Measurements from ENCODE around the gene SSTR3. TPM values are rescaled to one million over a fixed set of nuclear protein-coding genes. Genes with fewer than 3 reads are reported as not detected.

Gene SSTR3
- polyA plus RNA-seq, 1 donor from 2014 or later = not detected

- Histone ChIP-seq H3K9me3 (ENCODE audit: low read length) (no peaks in the 10 kb centered on the region), H3K9ac (ENCODE audit: low read length) (no peak overlapping the region), H3K36me3 (ENCODE audit: insufficient read depth, low read length) (no peaks in the 10 kb centered on the region), H3K27me3 (ENCODE audit: insufficient read depth, low read depth, low read length) (no peaks in the 10 kb centered on the region), H3K79me2 (replicated peaks; ENCODE audit: insufficient read depth, low read length) (no peaks in the 10 kb centered on the region), H4K20me1 (ENCODE audit: insufficient read depth) (no peaks in the 10 kb centered on the region), H2AFZ (ENCODE audit: low read depth, low read length) (no peak overlapping the region), H3F3A (ENCODE audit: insufficient read depth, low read length, poor library complexity, severe bottlenecking) (no peaks in the 10 kb centered on the region), H3K9me2 (ENCODE audit: insufficient read depth, low read length) (no peaks in the 10 kb centered on the region), H3K4me2 (ENCODE audit: low read length) (no peak overlapping the region), H3K27ac (ENCODE audit: low read length) (no peak overlapping the region), H3K4me3 (ENCODE audit: low read length) (no peak overlapping the region)
- TF ChIP-seq MXI1 (conservative IDR thresholded peaks at IDR 0.05; ENCODE audit: poor library complexity, severe bottlenecking) (no peak), SMC3 (conservative IDR thresholded peaks at IDR 0.05; ENCODE audit: poor library complexity) (no peak), EZH2 (IDR thresholded peaks at IDR 0.05; ENCODE audit: borderline replicate concordance, insufficient read depth, low read length, poor library complexity, severe bottlenecking) (no peak), POLR2AphosphoS5 (IDR thresholded peaks at IDR 0.05) (no peak)
- TF ChIP-seq, protein P1, sequence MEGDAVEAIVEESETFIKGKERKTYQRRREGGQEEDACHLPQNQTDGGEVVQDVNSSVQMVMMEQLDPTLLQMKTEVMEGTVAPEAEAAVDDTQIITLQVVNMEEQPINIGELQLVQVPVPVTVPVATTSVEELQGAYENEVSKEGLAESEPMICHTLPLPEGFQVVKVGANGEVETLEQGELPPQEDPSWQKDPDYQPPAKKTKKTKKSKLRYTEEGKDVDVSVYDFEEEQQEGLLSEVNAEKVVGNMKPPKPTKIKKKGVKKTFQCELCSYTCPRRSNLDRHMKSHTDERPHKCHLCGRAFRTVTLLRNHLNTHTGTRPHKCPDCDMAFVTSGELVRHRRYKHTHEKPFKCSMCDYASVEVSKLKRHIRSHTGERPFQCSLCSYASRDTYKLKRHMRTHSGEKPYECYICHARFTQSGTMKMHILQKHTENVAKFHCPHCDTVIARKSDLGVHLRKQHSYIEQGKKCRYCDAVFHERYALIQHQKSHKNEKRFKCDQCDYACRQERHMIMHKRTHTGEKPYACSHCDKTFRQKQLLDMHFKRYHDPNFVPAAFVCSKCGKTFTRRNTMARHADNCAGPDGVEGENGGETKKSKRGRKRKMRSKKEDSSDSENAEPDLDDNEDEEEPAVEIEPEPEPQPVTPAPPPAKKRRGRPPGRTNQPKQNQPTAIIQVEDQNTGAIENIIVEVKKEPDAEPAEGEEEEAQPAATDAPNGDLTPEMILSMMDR (IDR thresholded peaks at IDR 0.05; ENCODE audit: poor library complexity, severe bottlenecking) = no peak
Observed at GRCh38 chr22:37193629-37194191, 18.6 kb downstream of the SSTR3 start.

DNA sequence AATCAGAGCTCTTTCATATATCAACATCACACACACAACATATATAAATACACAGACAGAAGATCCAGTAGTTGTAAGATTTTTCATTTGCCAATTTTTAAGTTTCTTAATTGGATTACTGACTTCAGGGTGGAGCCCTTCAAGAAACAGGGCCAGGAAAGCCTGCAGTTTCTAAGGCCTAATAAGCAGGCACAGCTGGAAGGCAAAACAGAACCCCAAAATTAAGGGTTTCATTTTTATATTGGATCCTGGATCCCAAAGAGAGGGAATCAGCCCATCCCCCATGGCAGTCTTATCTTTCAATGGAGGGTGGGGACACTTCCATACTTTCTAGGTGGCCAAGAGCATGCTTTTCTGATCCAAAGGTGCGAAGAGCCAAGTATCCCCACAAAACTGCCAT, 19.5 kb downstream of the SSTR3 start:
- no peak overlapping the region for H3K4me3 ChIP-seq (ENCODE audit: low read length)
- no peak overlapping the region for H2AFZ ChIP-seq (ENCODE audit: low read depth, low read length)
- no peaks in the 10 kb centered on the region for H3F3A ChIP-seq (ENCODE audit: insufficient read depth, low read length, poor library complexity, severe bottlenecking)
- no peaks in the 10 kb centered on the region for H4K20me1 ChIP-seq (ENCODE audit: insufficient read depth)
- no peaks in the 10 kb centered on the region for H3K36me3 ChIP-seq (ENCODE audit: insufficient read depth, low read length)
- H3K9ac ChIP-seq (ENCODE audit: low read length) = no peak overlapping the region
- H3K79me2 ChIP-seq (replicated peaks; ENCODE audit: insufficient read depth, low read length) = no peaks in the 10 kb centered on the region
- no peaks in the 10 kb centered on the region for H3K9me3 ChIP-seq (ENCODE audit: low read length)
- TF ChIP-seq EP300 (conservative IDR thresholded peaks at IDR 0.05; ENCODE audit: poor library complexity, severe bottlenecking) (no peak), TAF1 (IDR thresholded peaks at IDR 0.05; ENCODE audit: low read depth) (no peak), EZH2 (IDR thresholded peaks at IDR 0.05; ENCODE audit: borderline replicate concordance, insufficient read depth, low read length, poor library complexity, severe bottlenecking) (no peak), RAD21 (conservative IDR thresholded peaks at IDR 0.05) (no peak), MXI1 (conservative IDR thresholded peaks at IDR 0.05; ENCODE audit: poor library complexity, severe bottlenecking) (no peak), SMC3 (conservative IDR thresholded peaks at IDR 0.05; ENCODE audit: poor library complexity) (no peak)
- no peak overlapping the region for H3K27ac ChIP-seq (ENCODE audit: low read length)
- H3K27me3 ChIP-seq (ENCODE audit: insufficient read depth, low read depth, low read length) = no peaks in the 10 kb centered on the region
- H3K4me2 ChIP-seq (ENCODE audit: low read length) = no peak overlapping the region
- H3K9me2 ChIP-seq (ENCODE audit: insufficient read depth, low read length) = no peaks in the 10 kb centered on the region

- Histone ChIP-seq H3K9ac (ENCODE audit: low read length) (no peak overlapping the region), H3F3A (ENCODE audit: insufficient read depth, low read length, poor library complexity, severe bottlenecking) (no peaks in the 10 kb centered on the region), H3K27ac (ENCODE audit: low read length) (no peak overlapping the region), H3K9me3 (ENCODE audit: low read length) (no peaks in the 10 kb centered on the region), H3K4me2 (ENCODE audit: low read length) (no peak overlapping the region), H3K36me3 (ENCODE audit: insufficient read depth, low read length) (no peaks in the 10 kb centered on the region), H3K9me2 (ENCODE audit: insufficient read depth, low read length) (no peaks in the 10 kb centered on the region), H2AFZ (ENCODE audit: low read depth, low read length) (no peak overlapping the region), H3K79me2 (replicated peaks; ENCODE audit: insufficient read depth, low read length) (no peaks in the 10 kb centered on the region), H3K4me3 (ENCODE audit: low read length) (no peak overlapping the region), H4K20me1 (ENCODE audit: insufficient read depth) (no peaks in the 10 kb centered on the region), H3K27me3 (ENCODE audit: insufficient read depth, low read depth, low read length) (no peaks in the 10 kb centered on the region)
- no peak for TF ChIP-seq EZH2 (IDR thresholded peaks at IDR 0.05; ENCODE audit: borderline replicate concordance, insufficient read depth, low read length, poor library complexity, severe bottlenecking)
- TF ChIP-seq, protein P2, sequence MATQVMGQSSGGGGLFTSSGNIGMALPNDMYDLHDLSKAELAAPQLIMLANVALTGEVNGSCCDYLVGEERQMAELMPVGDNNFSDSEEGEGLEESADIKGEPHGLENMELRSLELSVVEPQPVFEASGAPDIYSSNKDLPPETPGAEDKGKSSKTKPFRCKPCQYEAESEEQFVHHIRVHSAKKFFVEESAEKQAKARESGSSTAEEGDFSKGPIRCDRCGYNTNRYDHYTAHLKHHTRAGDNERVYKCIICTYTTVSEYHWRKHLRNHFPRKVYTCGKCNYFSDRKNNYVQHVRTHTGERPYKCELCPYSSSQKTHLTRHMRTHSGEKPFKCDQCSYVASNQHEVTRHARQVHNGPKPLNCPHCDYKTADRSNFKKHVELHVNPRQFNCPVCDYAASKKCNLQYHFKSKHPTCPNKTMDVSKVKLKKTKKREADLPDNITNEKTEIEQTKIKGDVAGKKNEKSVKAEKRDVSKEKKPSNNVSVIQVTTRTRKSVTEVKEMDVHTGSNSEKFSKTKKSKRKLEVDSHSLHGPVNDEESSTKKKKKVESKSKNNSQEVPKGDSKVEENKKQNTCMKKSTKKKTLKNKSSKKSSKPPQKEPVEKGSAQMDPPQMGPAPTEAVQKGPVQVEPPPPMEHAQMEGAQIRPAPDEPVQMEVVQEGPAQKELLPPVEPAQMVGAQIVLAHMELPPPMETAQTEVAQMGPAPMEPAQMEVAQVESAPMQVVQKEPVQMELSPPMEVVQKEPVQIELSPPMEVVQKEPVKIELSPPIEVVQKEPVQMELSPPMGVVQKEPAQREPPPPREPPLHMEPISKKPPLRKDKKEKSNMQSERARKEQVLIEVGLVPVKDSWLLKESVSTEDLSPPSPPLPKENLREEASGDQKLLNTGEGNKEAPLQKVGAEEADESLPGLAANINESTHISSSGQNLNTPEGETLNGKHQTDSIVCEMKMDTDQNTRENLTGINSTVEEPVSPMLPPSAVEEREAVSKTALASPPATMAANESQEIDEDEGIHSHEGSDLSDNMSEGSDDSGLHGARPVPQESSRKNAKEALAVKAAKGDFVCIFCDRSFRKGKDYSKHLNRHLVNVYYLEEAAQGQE (IDR thresholded peaks at IDR 0.05; ENCODE audit: borderline replicate concordance) = no peak
- TF ChIP-seq, protein P1 (IDR thresholded peaks at IDR 0.05; ENCODE audit: poor library complexity, severe bottlenecking) = no peak
- TF ChIP-seq MXI1 (conservative IDR thresholded peaks at IDR 0.05; ENCODE audit: poor library complexity, severe bottlenecking) = no peak
- TF ChIP-seq SMC3 (conservative IDR thresholded peaks at IDR 0.05; ENCODE audit: poor library complexity) = no peak
- no peak for TF ChIP-seq TAF1 (IDR thresholded peaks at IDR 0.05; ENCODE audit: low read depth)
- TF ChIP-seq EP300 (conservative IDR thresholded peaks at IDR 0.05; ENCODE audit: poor library complexity, severe bottlenecking) = no peak
- TF ChIP-seq POLR2AphosphoS5 (IDR thresholded peaks at IDR 0.05) = no peak
Observed at GRCh38 chr22:37192204-37192603, 20.1 kb downstream of the SSTR3 start.

Data from neural cell (in vitro differentiated cells).